Liver (tissue), 3 donors: Measurements from ENCODE around the gene TMEM163.

Source experiments
- ATF3 ChIP-seq: IDR thresholded peaks from 2 replicates; pipeline ENCODE4 v1.6.1; 2016; ENCODE audit warnings: antibody characterized with exemption
- CTCF ChIP-seq: fragments of 150-350 bp; IDR thresholded peaks from 2 replicates; pipeline ENCODE4 v1.5.1; 2017; ENCODE audit warnings: improper control_type of control experiment, low read depth, low read length; ENCODE audit not compliant: missing input control
- FOXA1 ChIP-seq: IDR thresholded peaks from 2 replicates; pipeline ENCODE4 v1.6.1; 2016; ENCODE audit warnings: antibody characterized with exemption
- JUND ChIP-seq, 2 donors: IDR thresholded peaks; 2 replicates each; pipeline ENCODE4 v1.6.1; 2016; ENCODE audit warnings: antibody characterized with exemption in 2 of 2
- SP1 ChIP-seq: IDR thresholded peaks from 2 replicates; pipeline ENCODE4 v1.6.1; 2018; ENCODE audit warnings: antibody characterized with exemption, mild to moderate bottlenecking
- TF ChIP-seq, protein P1 (sequence below): IDR thresholded peaks from 2 replicates; pipeline ENCODE4 v1.6.1; 2016; ENCODE audit warnings: antibody characterized with exemption, mild to moderate bottlenecking
- donor health status: healthy.
- donor health status: healthy.

- TF ChIP-seq CTCF (no peak), SP1 (no peak), ATF3 (no peak), JUND (IDR thresholded peaks at IDR 0.05) (no peak), FOXA1 (no peak)
- TF ChIP-seq, protein P1, sequence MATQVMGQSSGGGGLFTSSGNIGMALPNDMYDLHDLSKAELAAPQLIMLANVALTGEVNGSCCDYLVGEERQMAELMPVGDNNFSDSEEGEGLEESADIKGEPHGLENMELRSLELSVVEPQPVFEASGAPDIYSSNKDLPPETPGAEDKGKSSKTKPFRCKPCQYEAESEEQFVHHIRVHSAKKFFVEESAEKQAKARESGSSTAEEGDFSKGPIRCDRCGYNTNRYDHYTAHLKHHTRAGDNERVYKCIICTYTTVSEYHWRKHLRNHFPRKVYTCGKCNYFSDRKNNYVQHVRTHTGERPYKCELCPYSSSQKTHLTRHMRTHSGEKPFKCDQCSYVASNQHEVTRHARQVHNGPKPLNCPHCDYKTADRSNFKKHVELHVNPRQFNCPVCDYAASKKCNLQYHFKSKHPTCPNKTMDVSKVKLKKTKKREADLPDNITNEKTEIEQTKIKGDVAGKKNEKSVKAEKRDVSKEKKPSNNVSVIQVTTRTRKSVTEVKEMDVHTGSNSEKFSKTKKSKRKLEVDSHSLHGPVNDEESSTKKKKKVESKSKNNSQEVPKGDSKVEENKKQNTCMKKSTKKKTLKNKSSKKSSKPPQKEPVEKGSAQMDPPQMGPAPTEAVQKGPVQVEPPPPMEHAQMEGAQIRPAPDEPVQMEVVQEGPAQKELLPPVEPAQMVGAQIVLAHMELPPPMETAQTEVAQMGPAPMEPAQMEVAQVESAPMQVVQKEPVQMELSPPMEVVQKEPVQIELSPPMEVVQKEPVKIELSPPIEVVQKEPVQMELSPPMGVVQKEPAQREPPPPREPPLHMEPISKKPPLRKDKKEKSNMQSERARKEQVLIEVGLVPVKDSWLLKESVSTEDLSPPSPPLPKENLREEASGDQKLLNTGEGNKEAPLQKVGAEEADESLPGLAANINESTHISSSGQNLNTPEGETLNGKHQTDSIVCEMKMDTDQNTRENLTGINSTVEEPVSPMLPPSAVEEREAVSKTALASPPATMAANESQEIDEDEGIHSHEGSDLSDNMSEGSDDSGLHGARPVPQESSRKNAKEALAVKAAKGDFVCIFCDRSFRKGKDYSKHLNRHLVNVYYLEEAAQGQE, result no peak
These were observed 134.7 kb downstream of the TMEM163 start for GRCh38 chr2:134583997-134584520.
